Hepatocyte (in vitro differentiated cells): ENCODE results near the gene SPG11. TPM values are rescaled to one million over a fixed set of nuclear protein-coding genes. Genes with fewer than 3 reads are reported as not detected.
A peak's percentile ranks its signal among the peaks of the same experiment; 100 is the strongest.

Source experiments
- DNase-seq: peaks from one replicate; pipeline ENCODE4 v3.0.0-alpha.2; 2016; ENCODE audit warnings: low spot score
- H2AFZ ChIP-seq: fragments of 200-600 bp; sonication (generic); 2 replicates; pipeline ENCODE4 v1.6.0; 2016; ENCODE audit warnings: antibody characterized with exemption, mild to moderate bottlenecking
- H3K27ac ChIP-seq: fragments of 200-600 bp; sonication (generic); 2 replicates; pipeline ENCODE4 v1.5.1; 2016; ENCODE audit warnings: mild to moderate bottlenecking
- H3K27me3 ChIP-seq: fragments of 200-600 bp; sonication (generic); 2 replicates; pipeline ENCODE4 v1.6.1; 2016
- H3K36me3 ChIP-seq: fragments of 200-600 bp; sonication (generic); replicated peaks from 2 replicates; pipeline ENCODE4 v1.5.1; 2016; ENCODE audit warnings: low read depth; ENCODE audit not compliant: insufficient read depth
- H3K4me1 ChIP-seq: fragments of 200-600 bp; sonication (generic); 2 replicates; pipeline ENCODE4 v1.5.1; 2016; ENCODE audit warnings: mild to moderate bottlenecking, moderate library complexity; ENCODE audit not compliant: insufficient read depth
- H3K4me2 ChIP-seq: fragments of 200-600 bp; sonication (generic); 2 replicates; pipeline ENCODE4 v1.6.0; 2016
- H3K4me3 ChIP-seq: fragments of 200-600 bp; sonication (generic); 2 replicates; pipeline ENCODE4 v1.5.1; 2016; ENCODE audit warnings: mild to moderate bottlenecking
- H3K79me2 ChIP-seq: fragments of 200-600 bp; sonication (generic); 2 replicates; pipeline ENCODE4 v1.6.0; 2017; ENCODE audit warnings: mild to moderate bottlenecking
- H3K9me2 ChIP-seq: fragments of 200-600 bp; sonication (generic); replicated peaks from 2 replicates; pipeline ENCODE4 v1.6.0; 2017; ENCODE audit warnings: mild to moderate bottlenecking; ENCODE audit not compliant: insufficient read depth
- H3K9me3 ChIP-seq: fragments of 200-600 bp; sonication (generic); 2 replicates; pipeline ENCODE4 v1.5.1; 2016; ENCODE audit warnings: low read depth, mild to moderate bottlenecking
- H4K20me1 ChIP-seq: fragments of 200-600 bp; sonication (generic); 2 replicates; pipeline ENCODE4 v1.6.0; 2016; ENCODE audit warnings: mild to moderate bottlenecking; ENCODE audit not compliant: insufficient read depth, poor library complexity, severe bottlenecking
- CTCF ChIP-seq: fragments of 200-600 bp; sonication (generic); IDR thresholded peaks from 2 replicates; pipeline ENCODE4 v1.5.1; 2016; ENCODE audit warnings: antibody characterized with exemption, mild to moderate bottlenecking; ENCODE audit not compliant: poor library complexity
- EZH2 ChIP-seq: fragments of 200-600 bp; sonication (generic); IDR thresholded peaks from 2 replicates; pipeline ENCODE4 v1.6.1; 2016; ENCODE audit warnings: antibody characterized with exemption, mild to moderate bottlenecking, borderline replicate concordance
- EZH2phosphoT487 ChIP-seq: fragments of 200-600 bp; sonication (generic); IDR thresholded peaks from one replicate; pipeline ENCODE4 v1.6.1; 2018; ENCODE audit warnings: antibody characterized with exemption, mild to moderate bottlenecking, low read depth, moderate library complexity; ENCODE audit not compliant: unreplicated experiment, severe bottlenecking
- WGBS: methylation state at CpG from one replicate; pipeline ENCODE4 v1.1.6; 2016; ENCODE audit warnings: low lambda C conversion rate; ENCODE audit errors: missing lambda C conversion rate; 5-methylcytosine and 5-hydroxymethylcytosine counted together
- polyA plus RNA-seq: library from polyadenylated mRNA; unstranded; fragments of >200 nt; fragmentation: Nextera tagmentation; extraction: Ambion mirVana; gene quantifications from 2 replicates; pipeline ENCODE4 v1.2.1, GENCODE V29; 2016
- total RNA-seq: library from RNA; depleted of rRNA; stranded (reverse); fragments of >200 nt; gene quantifications from 2 replicates; pipeline ENCODE4 v1.2.3, GENCODE V29; 2014

SPG11 gene
- total and polyA plus RNA-seq, 2 experiments from 2014 or later = 28.2 to 70.3 TPM

- TF ChIP-seq EZH2 = no peak
- no peak for TF ChIP-seq CTCF
- no peak for TF ChIP-seq EZH2phosphoT487
- no peak overlapping the region for H3K27ac ChIP-seq
- H3K79me2 ChIP-seq = no peaks in the 10 kb centered on the region
- DNase-seq = no peak
- no peaks in the 10 kb centered on the region for H3K36me3 ChIP-seq
- 100% methylated on average over 3 of the region's 3 CpGs for WGBS
- H2AFZ ChIP-seq = no peak overlapping the region
- H3K9me3 ChIP-seq = no peaks in the 10 kb centered on the region
- no peaks in the 10 kb centered on the region for H3K4me1 ChIP-seq
- H3K4me3 ChIP-seq = no peak overlapping the region
- no peaks in the 10 kb centered on the region for H3K9me2 ChIP-seq
- H4K20me1 ChIP-seq = no peaks in the 10 kb centered on the region
- no peak overlapping the region for H3K4me2 ChIP-seq
- no peaks in the 10 kb centered on the region for H3K27me3 ChIP-seq
Measured at GRCh38 chr15:44595656-44596510, 67.6 kb downstream of the SPG11 start.

GRCh38 chr15:44595246-44595645, 68.2 kb downstream of the SPG11 start:
- no peaks in the 10 kb centered on the region for H4K20me1 ChIP-seq
- DNase-seq = no peak
- no peak for TF ChIP-seq CTCF
- TF ChIP-seq EZH2phosphoT487 = no peak
- TF ChIP-seq EZH2 = no peak
- no peaks in the 10 kb centered on the region for H3K9me3 ChIP-seq
- H3K4me2 ChIP-seq = no peak overlapping the region
- H3K36me3 ChIP-seq = peaks cover 2% of the 10 kb centered on the region
- H2AFZ ChIP-seq = no peak overlapping the region
- H3K9me2 ChIP-seq = no peaks in the 10 kb centered on the region
- H3K27me3 ChIP-seq = no peaks in the 10 kb centered on the region
- H3K4me1 ChIP-seq = no peaks in the 10 kb centered on the region
- H3K27ac ChIP-seq = no peak overlapping the region
- no peaks in the 10 kb centered on the region for H3K79me2 ChIP-seq
- no peak overlapping the region for H3K4me3 ChIP-seq
- WGBS = 87% methylated on average over 1 of the region's 1 CpG

- no peaks in the 10 kb centered on the region for H4K20me1 ChIP-seq
- no peak overlapping the region for H3K4me3 ChIP-seq
- H3K9me2 ChIP-seq = no peaks in the 10 kb centered on the region
- H3K9me3 ChIP-seq = no peaks in the 10 kb centered on the region
- no peaks in the 10 kb centered on the region for H3K27me3 ChIP-seq
- WGBS = 97% methylated on average over 7 of the region's 7 CpGs
- no peak for DNase-seq
- TF ChIP-seq EZH2 = no peak
- TF ChIP-seq CTCF = peak; percentile 49
- TF ChIP-seq EZH2phosphoT487 = no peak
- no peaks in the 10 kb centered on the region for H3K4me1 ChIP-seq
- H3K4me2 ChIP-seq = no peak overlapping the region
- H3K79me2 ChIP-seq = no peaks in the 10 kb centered on the region
- H2AFZ ChIP-seq = no peak overlapping the region
- peaks cover 4% of the 10 kb centered on the region for H3K36me3 ChIP-seq
- H3K27ac ChIP-seq = no peak overlapping the region
Measured at GRCh38 chr15:44593042-44593736, 70.3 kb downstream of the SPG11 start.
